ENCODE results near the gene PIGU. TPM values are rescaled to one million over a fixed set of nuclear protein-coding genes. Genes with fewer than 3 reads are reported as not detected.
A peak's percentile ranks its signal among the peaks of the same experiment; 100 is the strongest.
"Not testable (repeated sequence)": the region's sequence is repeated elsewhere in the genome, so short reads cannot be mapped to it uniquely, and the experiment has no call there.

PIGU gene, protein sequence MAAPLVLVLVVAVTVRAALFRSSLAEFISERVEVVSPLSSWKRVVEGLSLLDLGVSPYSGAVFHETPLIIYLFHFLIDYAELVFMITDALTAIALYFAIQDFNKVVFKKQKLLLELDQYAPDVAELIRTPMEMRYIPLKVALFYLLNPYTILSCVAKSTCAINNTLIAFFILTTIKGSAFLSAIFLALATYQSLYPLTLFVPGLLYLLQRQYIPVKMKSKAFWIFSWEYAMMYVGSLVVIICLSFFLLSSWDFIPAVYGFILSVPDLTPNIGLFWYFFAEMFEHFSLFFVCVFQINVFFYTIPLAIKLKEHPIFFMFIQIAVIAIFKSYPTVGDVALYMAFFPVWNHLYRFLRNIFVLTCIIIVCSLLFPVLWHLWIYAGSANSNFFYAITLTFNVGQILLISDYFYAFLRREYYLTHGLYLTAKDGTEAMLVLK
- polyA plus RNA-seq (2013, experiment 1 of 2) = 37.7 TPM
- 31.1 TPM for polyA plus RNA-seq (2013, experiment 2 of 2)

DNA sequence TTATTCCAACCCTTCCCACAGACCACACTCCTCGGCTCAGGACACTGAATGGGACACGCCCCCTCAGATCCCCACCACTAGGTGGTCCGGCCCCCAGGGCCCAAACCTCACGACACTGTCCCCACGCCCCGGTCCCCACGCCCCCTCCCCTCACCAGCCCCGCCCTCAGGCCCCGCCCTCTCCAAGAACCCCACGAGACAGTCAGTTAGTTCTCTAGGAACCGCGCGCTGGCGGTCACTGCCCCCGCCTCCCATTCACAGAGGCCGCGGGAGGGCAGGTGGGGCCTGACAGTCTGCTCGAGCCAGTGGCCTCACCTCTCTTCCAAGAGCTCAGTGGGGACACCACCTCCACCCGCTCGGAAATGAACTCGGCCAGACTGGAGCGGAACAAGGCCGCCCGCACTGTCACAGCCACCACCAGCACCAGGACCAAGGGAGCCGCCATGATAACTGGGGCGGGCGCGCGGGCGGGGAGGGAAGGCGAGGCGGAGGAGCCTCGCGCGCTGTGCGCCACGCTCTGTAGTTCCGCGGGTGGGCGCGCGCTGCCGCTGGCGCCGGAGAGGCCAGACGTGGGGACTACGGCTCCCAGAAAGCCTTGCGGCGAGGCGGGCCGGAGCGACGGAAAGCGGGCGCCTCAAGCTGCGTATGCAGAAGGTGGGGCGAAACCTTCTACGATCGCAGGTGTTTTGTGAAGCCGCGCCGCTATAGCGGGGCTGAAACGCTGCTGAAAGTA lies at the start of gene PIGU:
Gene PIGU, minus strand, starts transcription at position 451 of the 732 bp plus-strand sequence. Its CDS starts 7 bp downstream, at position 444.
- peak within 1 kb of the TSS; percentile 88 for H3K27ac ChIP-seq (ENCODE audit: low read depth, low read length, severe bottlenecking)

DNA sequence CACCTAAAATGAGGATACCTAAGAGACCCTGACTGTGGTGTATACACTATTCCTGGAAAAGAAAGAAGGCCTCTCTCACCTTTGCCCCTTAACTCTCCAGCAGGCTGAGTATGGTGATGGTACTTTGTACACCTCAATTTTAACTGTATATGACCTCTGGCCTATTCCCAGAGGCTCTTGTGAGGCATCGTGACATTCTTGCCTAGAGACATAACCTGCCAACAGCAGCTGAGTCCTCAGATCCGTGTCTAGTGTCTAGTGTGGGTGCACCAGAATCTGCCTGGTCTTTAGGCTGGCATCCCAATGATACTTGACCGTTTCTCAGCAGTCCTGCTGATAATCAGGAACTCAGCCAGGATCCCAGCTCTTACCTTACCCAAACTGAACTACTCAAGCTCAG lies 47.3 kb upstream of the PIGU start:
- H3K4me1 ChIP-seq (ENCODE audit: control insufficient read depth, insufficient read depth, low read length, poor library complexity, severe bottlenecking) = no peaks in the 10 kb centered on the region
- H3K9me3 ChIP-seq (ENCODE audit: control insufficient read depth, low read length) = no peaks in the 10 kb centered on the region
- no peak overlapping the region for H3K27ac ChIP-seq (ENCODE audit: low read depth, low read length, severe bottlenecking)
- H3K4me3 ChIP-seq (ENCODE audit: extremely low read depth, insufficient read depth, low read length, poor library complexity, severe bottlenecking) = no peak overlapping the region
- H3K36me3 ChIP-seq (ENCODE audit: control insufficient read depth, insufficient read depth, low read length) = peaks cover 74% of the 10 kb centered on the region
- WGBS, 2 experiments (ENCODE audit: insufficient coverage in 2 of 2) = 95 to 100% methylated on average over 2 to 3 of the region's 3 CpGs

More for the DNA sequence above, at the start of gene PIGU:
- Histone ChIP-seq H3K36me3 (ENCODE audit: control insufficient read depth, insufficient read depth, low read length) (no peaks in the 10 kb centered on the region), H3K9me3 (ENCODE audit: control insufficient read depth, low read length) (no peaks in the 10 kb centered on the region), H3K4me1 (ENCODE audit: control insufficient read depth, insufficient read depth, low read length, poor library complexity, severe bottlenecking) (peaks cover 3% of the 10 kb centered on the region), H3K4me3 (ENCODE audit: extremely low read depth, insufficient read depth, low read length, poor library complexity, severe bottlenecking) (peak within 1 kb of the TSS; percentile 65)
- 0% methylated on average over 40 to 57 of the region's 64 CpGs for WGBS, 2 experiments (ENCODE audit: insufficient coverage in 2 of 2)

DNA sequence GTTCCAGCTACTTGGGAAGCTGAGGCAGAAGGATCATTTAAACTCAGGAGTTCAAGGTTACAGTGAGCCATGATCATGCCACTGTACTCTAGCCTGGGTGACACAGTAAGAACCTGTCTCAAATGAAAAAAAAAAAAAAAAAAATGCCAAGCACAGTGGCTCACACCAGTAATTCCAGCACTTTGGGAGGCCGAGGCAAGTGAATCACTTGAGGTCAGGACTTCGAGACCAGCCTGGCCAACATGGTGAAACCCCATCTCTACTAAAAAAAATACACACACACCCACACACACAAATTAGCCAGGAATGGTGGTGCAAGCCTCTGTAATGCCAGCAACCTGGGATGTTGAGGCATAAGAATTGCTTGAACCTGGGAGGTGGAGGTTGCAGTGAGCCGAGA lies 45.7 kb upstream of the PIGU start:
- WGBS, 2 experiments (ENCODE audit: insufficient coverage in 2 of 2) = 100% methylated on average over 3 of the region's 3 CpGs; no CpG with 5 or more reads in 1 of the 2 experiments
- H3K4me3 ChIP-seq (ENCODE audit: extremely low read depth, insufficient read depth, low read length, poor library complexity, severe bottlenecking); H3K27ac ChIP-seq (ENCODE audit: low read depth, low read length, severe bottlenecking); H3K4me1 ChIP-seq (ENCODE audit: control insufficient read depth, insufficient read depth, low read length, poor library complexity, severe bottlenecking); H3K9me3 ChIP-seq (ENCODE audit: control insufficient read depth, low read length): not testable (repeated sequence)
- peaks cover 76% of the 10 kb centered on the region for H3K36me3 ChIP-seq (ENCODE audit: control insufficient read depth, insufficient read depth, low read length)

DNA sequence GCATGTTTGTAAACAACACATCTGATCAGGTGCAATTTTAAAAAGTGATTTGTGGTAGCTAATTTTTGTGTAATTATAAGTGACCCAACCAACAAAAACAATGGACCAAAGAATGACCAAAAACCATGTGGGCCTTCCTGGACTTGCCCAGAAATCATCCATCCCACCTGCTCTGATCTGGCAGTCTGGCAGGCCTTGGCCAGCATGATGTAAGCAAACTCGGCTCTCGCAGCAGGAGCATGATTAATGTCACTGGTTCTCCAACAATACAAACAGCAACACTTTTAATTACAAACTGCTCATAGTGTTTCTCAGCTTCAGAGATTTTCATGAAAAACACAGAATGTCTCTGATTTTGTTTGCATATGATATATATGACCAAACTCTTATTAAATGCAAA lies 43.4 kb upstream of the PIGU start:
- WGBS, 2 experiments (ENCODE audit: insufficient coverage in 2 of 2) = 100% methylated on average over 2 of the region's 2 CpGs; no CpG with 5 or more reads in 1 of the 2 experiments
- no peak overlapping the region for H3K4me3 ChIP-seq (ENCODE audit: extremely low read depth, insufficient read depth, low read length, poor library complexity, severe bottlenecking)
- peaks cover 64% of the 10 kb centered on the region for H3K36me3 ChIP-seq (ENCODE audit: control insufficient read depth, insufficient read depth, low read length)
- no peaks in the 10 kb centered on the region for H3K4me1 ChIP-seq (ENCODE audit: control insufficient read depth, insufficient read depth, low read length, poor library complexity, severe bottlenecking)
- no peaks in the 10 kb centered on the region for H3K9me3 ChIP-seq (ENCODE audit: control insufficient read depth, low read length)
- no peak overlapping the region for H3K27ac ChIP-seq (ENCODE audit: low read depth, low read length, severe bottlenecking)

DNA sequence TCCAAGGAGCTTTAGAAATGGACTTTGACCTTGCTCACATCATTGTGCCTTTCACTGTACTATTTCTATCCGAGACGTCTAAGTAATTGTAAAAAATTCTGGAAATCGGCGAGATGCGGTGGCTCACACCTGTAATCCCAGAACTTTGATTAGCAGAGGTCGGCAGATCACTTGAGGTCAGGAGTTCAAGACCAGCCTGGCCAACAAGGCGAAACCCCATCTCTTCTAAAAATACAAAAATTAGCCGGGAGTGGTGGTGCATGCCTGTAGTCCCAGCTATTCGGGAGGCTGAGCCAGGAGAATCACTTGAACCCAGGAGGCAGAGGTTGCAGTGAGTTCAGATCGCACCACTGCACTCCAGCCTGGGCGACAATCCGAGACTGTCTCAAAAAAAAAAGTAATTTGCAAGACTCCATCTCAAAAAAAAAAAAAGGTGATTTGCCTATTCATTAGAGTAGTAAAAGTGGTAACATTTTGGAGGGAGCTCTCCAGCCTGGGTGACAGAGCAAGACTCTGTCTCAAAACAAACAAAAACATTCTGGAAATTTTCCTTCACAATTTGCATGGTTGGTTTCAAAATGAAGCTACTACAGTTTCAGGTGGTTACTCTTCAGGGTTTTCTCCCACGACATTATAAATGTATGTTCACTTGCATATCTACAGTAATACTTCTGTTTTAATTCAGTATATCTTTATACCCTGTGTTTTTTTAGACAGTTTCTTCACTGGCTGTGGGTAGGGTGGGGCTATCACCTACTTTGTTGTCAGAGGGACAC lies 42.5 kb upstream of the PIGU start:
- 95 to 97% methylated on average over 6 to 9 of the region's 13 CpGs for WGBS, 2 experiments (ENCODE audit: insufficient coverage in 2 of 2)
- not testable (repeated sequence) for H3K4me3 ChIP-seq (ENCODE audit: extremely low read depth, insufficient read depth, low read length, poor library complexity, severe bottlenecking); H3K9me3 ChIP-seq (ENCODE audit: control insufficient read depth, low read length); H3K27ac ChIP-seq (ENCODE audit: low read depth, low read length, severe bottlenecking); H3K4me1 ChIP-seq (ENCODE audit: control insufficient read depth, insufficient read depth, low read length, poor library complexity, severe bottlenecking)
- H3K36me3 ChIP-seq (ENCODE audit: control insufficient read depth, insufficient read depth, low read length) = peaks cover 64% of the 10 kb centered on the region

DNA sequence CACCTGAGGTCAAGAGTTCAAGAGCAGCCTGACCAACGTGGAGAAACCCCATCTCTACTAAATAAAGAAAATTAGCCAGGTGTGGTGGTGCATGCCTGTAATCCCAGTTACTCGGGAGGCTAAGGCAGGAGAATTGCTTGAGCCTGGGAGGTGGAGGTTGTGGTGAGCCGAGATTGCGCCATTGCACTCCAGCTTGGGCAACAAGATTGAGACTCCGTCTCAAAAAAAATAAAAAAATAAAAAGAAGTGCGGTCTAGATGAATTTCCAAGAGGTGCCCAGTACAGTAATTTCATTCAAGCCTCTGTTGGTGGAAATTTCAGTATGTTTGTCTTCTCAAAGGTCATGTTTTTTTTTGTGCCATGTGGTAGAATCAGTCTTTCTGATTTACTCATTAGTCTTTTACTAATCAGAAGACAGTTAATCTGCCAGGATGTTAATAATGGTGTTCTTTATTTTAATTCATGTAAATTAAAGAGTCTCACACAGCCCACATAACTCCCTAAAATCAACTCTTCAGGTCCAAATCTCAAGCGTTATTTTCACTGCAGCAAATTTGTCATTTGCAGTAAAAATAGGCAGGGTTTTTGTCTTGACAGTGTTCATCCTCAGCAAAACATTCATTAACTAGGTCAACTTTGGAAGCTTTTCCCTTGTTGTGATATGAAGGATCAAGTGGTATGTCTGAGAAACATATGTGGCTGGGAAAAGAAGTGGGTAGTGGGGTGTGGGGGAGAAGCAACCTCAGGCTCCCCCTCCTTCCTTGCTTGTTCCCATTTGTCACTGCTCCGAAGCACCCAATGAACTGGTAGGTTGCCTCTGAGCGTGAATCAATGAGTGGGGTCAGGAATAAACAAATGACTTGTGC lies 40.6 kb upstream of the PIGU start:
- no peaks in the 10 kb centered on the region for H3K9me3 ChIP-seq (ENCODE audit: control insufficient read depth, low read length)
- 100% methylated on average over 3 to 4 of the region's 9 CpGs for WGBS, 2 experiments (ENCODE audit: insufficient coverage in 2 of 2)
- H3K27ac ChIP-seq (ENCODE audit: low read depth, low read length, severe bottlenecking) = no peak overlapping the region
- H3K4me3 ChIP-seq (ENCODE audit: extremely low read depth, insufficient read depth, low read length, poor library complexity, severe bottlenecking) = no peak overlapping the region
- H3K4me1 ChIP-seq (ENCODE audit: control insufficient read depth, insufficient read depth, low read length, poor library complexity, severe bottlenecking) = peaks cover 16% of the 10 kb centered on the region
- H3K36me3 ChIP-seq (ENCODE audit: control insufficient read depth, insufficient read depth, low read length) = peaks cover 61% of the 10 kb centered on the region

DNA sequence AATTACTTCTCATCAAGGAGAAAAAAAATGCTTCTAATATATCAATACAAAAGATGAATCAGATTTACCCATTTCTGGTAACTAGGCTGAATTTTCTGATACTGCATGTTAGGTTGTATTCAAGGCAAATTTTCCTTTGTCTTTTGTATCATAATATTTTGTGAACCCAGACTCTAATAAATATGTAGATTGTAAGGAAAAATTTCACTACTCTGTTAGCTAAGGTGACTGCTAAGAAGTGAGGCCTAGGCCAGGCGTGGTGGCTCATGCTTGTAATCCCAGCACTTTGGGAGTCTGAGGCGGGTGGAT lies 40.0 kb upstream of the PIGU start:
- WGBS, 2 experiments (ENCODE audit: insufficient coverage in 2 of 2) = 100% methylated on average over 2 of the region's 2 CpGs; no CpG with 5 or more reads in 1 of the 2 experiments
- H3K4me1 ChIP-seq (ENCODE audit: control insufficient read depth, insufficient read depth, low read length, poor library complexity, severe bottlenecking) = peaks cover 17% of the 10 kb centered on the region
- no peak overlapping the region for H3K4me3 ChIP-seq (ENCODE audit: extremely low read depth, insufficient read depth, low read length, poor library complexity, severe bottlenecking)
- no peaks in the 10 kb centered on the region for H3K9me3 ChIP-seq (ENCODE audit: control insufficient read depth, low read length)
- H3K36me3 ChIP-seq (ENCODE audit: control insufficient read depth, insufficient read depth, low read length) = peaks cover 65% of the 10 kb centered on the region
- H3K27ac ChIP-seq (ENCODE audit: low read depth, low read length, severe bottlenecking) = no peak overlapping the region

DNA sequence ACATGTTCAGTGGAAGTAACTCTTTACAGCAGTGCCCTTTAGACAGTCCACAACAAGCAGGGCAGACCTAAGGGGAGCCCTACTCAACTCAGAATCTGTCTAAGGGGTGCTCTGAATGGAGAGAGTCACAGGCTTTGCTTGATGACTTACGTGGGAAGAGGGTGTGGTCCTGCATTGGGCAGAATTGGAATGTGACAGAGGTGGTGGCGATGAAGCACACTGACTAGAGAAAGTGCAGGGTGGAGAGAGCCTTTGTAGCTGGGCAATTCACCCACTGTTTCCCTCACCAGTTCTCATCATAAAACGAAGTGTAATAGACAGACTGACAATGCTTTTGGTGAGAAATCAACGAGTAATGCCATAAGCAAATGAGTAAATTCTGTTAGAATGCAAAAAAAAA lies 38.5 kb upstream of the PIGU start:
- 94 to 100% methylated on average over 2 of the region's 4 CpGs for WGBS, 2 experiments (ENCODE audit: insufficient coverage in 2 of 2)
- peaks cover 69% of the 10 kb centered on the region for H3K36me3 ChIP-seq (ENCODE audit: control insufficient read depth, insufficient read depth, low read length)
- no peak overlapping the region for H3K27ac ChIP-seq (ENCODE audit: low read depth, low read length, severe bottlenecking)
- H3K4me1 ChIP-seq (ENCODE audit: control insufficient read depth, insufficient read depth, low read length, poor library complexity, severe bottlenecking) = peaks cover 18% of the 10 kb centered on the region
- no peaks in the 10 kb centered on the region for H3K9me3 ChIP-seq (ENCODE audit: control insufficient read depth, low read length)
- no peak overlapping the region for H3K4me3 ChIP-seq (ENCODE audit: extremely low read depth, insufficient read depth, low read length, poor library complexity, severe bottlenecking)

DNA sequence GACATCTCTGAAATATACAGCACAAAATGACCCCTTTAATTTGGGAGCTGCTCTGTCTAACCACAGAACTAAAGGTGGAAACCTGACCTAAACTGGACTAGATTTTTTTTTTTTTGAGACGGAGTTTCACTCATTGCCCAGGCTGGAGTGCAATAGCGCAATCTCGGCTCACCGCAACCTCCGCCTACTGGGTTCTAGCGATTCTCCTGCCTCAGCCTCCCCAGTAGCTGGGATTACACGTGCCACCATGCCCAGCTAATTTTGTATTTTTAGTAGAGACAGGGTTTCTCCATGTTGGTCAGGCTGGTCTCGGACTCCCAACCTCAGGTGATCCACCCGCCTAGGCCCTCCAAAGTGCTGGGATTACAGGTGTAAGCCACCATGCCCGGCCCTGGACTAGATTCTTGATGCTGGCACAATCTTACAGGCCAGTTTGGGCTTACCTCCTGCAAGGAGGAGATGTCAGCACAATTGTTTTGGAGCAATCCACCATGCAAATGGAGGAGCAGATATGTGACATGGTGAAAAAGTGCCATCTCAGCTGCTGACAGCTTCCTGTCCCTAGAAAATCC lies 37.1 kb upstream of the PIGU start:
- not testable (repeated sequence) for H3K9me3 ChIP-seq (ENCODE audit: control insufficient read depth, low read length); H3K4me3 ChIP-seq (ENCODE audit: extremely low read depth, insufficient read depth, low read length, poor library complexity, severe bottlenecking)
- Histone ChIP-seq H3K27ac (ENCODE audit: low read depth, low read length, severe bottlenecking) (peak overlapping the region; percentile 74), H3K4me1 (ENCODE audit: control insufficient read depth, insufficient read depth, low read length, poor library complexity, severe bottlenecking) (peaks cover 21% of the 10 kb centered on the region), H3K36me3 (ENCODE audit: control insufficient read depth, insufficient read depth, low read length) (peaks cover 61% of the 10 kb centered on the region)
- WGBS, 2 experiments (ENCODE audit: insufficient coverage in 2 of 2) = 95 to 96% methylated on average over 9 to 10 of the region's 10 CpGs
